ENCODE data around the gene CYB5D1. TPM values are rescaled to one million over a fixed set of nuclear protein-coding genes. Genes with fewer than 3 reads are reported as not detected.

Gene CYB5D1
- total and polyA plus RNA-seq, 2 of the 8 experiments (the other 6 are each of a cell fraction or from before 2014, with no cell fraction given) = 11.0 to 18.0 TPM

GRCh38 chr17:7883781-7884386 lies 26.1 kb downstream of the CYB5D1 start:
- H2BK20ac ChIP-seq (ENCODE audit: low read length) = no peak overlapping the region
- peak overlapping the region; percentile 40 to 82; a peak in 2 of 4 replicates for H3K4me2 ChIP-seq (ENCODE audit: insufficient read depth in 1 of 2, low read depth in 2 of 2, low read length in 2 of 2)
- H3K56ac ChIP-seq (replicated peaks; ENCODE audit: insufficient read length, low read depth, low read length) = no peak overlapping the region
- no peak overlapping the region for H3K4ac ChIP-seq (replicated peaks; ENCODE audit: insufficient read length, low read depth, low read length)
- H3K27me3 ChIP-seq (replicated peaks in 1 of 4; ENCODE audit: control insufficient read depth in 3 of 4, extremely low read depth in 1 of 4, insufficient read depth in 3 of 4, low read length in 3 of 4) = peaks cover 0 to 10% (median 3%) of the 10 kb centered on the region in 4 experiments; a peak in 3 of 7 replicates
- no peak overlapping the region for H2BK5ac ChIP-seq (ENCODE audit: low read depth, low read length)
- H3K79me2 ChIP-seq (ENCODE audit: control insufficient read depth in 1 of 2, insufficient read depth in 2 of 2, low read length in 2 of 2) = no peaks in the 10 kb centered on the region
- no peak for DNase-seq (ENCODE audit: low read depth in 1 of 2, low spot score in 2 of 2)
- no peaks in the 10 kb centered on the region for H4K20me1 ChIP-seq (replicated peaks in 1 of 2; ENCODE audit: control insufficient read depth in 1 of 2, insufficient read depth in 2 of 2, low read length in 2 of 2)
- no peak overlapping the region for H2AK5ac ChIP-seq (ENCODE audit: low read depth, low read length)
- FAIRE-seq = no peak
- no peaks in the 10 kb centered on the region for H3K79me1 ChIP-seq (ENCODE audit: low read depth, low read length)
- H2BK15ac ChIP-seq (ENCODE audit: low read length) = no peak overlapping the region
- H3K4me1 ChIP-seq (replicated peaks in 1 of 4; ENCODE audit: control insufficient read depth in 3 of 4, insufficient read depth in 4 of 4, low read length in 3 of 4) = peaks cover 1 to 22% (median 14%) of the 10 kb centered on the region in 4 experiments
- 27% methylated on average over 2 of the region's 3 CpGs; no CpG with 5 or more reads in 1 of the 2 experiments for WGBS, 2 experiments (ENCODE audit: extremely low coverage in 1 of 2, insufficient coverage in 1 of 2, insufficient read length in 1 of 2, insufficient replicate concordance in 2 of 2, low coverage in 1 of 2, low lambda C conversion rate in 2 of 2, missing lambda C conversion rate in 1 of 2)
- H4K91ac ChIP-seq (replicated peaks; ENCODE audit: insufficient read length, low read length) = no peak overlapping the region
- H3K27ac ChIP-seq (ENCODE audit: low read depth, low read length) = no peak overlapping the region
- no peaks in the 10 kb centered on the region for H3K9me3 ChIP-seq (ENCODE audit: insufficient read depth in 2 of 2, low read depth in 1 of 2, low read length in 1 of 2)
- no peak overlapping the region for H4K8ac ChIP-seq (ENCODE audit: extremely low read depth, insufficient read depth, low read length)
- peaks cover 24% of the 10 kb centered on the region for H3K23me2 ChIP-seq (ENCODE audit: low read depth, low read length)
- TF ChIP-seq SUZ12 (IDR thresholded peaks at IDR 0.05; ENCODE audit: low read length) (no peak), FOSL1 (IDR thresholded peaks at IDR 0.05; ENCODE audit: insufficient read depth, low read depth, low read length) (no peak), SP4 (IDR thresholded peaks at IDR 0.05; ENCODE audit: low read length) (no peak), RBBP5 (IDR thresholded peaks at IDR 0.05; ENCODE audit: borderline replicate concordance, low read depth, low read length) (no peak), TAF1 (IDR thresholded peaks at IDR 0.05; ENCODE audit: low read depth, low read length) (no peak), NRF1 (IDR thresholded peaks at IDR 0.05; ENCODE audit: low read depth, low read length) (no peak), SP2 (IDR thresholded peaks at IDR 0.05; ENCODE audit: low read length) (no peak)
- no peak overlapping the region for H3K23ac ChIP-seq (ENCODE audit: insufficient read length)
- no peak overlapping the region for H3K18ac ChIP-seq (ENCODE audit: extremely low read depth, low read length)
- no peak overlapping the region for H2BK120ac ChIP-seq (replicated peaks; ENCODE audit: low read depth, low read length)
- H3K36me3 ChIP-seq (ENCODE audit: control insufficient read depth in 2 of 4, insufficient read depth in 4 of 4, low read length in 3 of 4) = peaks cover 3 to 10% (median 5%) of the 10 kb centered on the region in 4 experiments; a peak in 5 of 8 replicates
- H3K4me3 ChIP-seq (ENCODE audit: extremely low read depth in 1 of 4, insufficient read depth in 2 of 4, low read depth in 3 of 4, low read length in 4 of 4) = peak overlapping the region in 1 of 4 experiments; percentile 46; a peak in 2 of 8 replicates
- H2BK12ac ChIP-seq (ENCODE audit: low read depth, low read length) = no peak overlapping the region
- POLR2A ChIA-PET (ENCODE audit: partially characterized antibody) = interaction anchor here (1.1 to 1.3 kb wide), 2 partner anchors 10 to 198 kb away, joined by 4 to 5 read pairs; no protein-coding TSS in a partner anchor
- no peak overlapping the region for H3K14ac ChIP-seq (ENCODE audit: insufficient read length)
- no peak overlapping the region for H3K9ac ChIP-seq (replicated peaks in 1 of 4; ENCODE audit: extremely low read depth in 1 of 4, low read depth in 3 of 4, low read length in 3 of 4)
- H2AFZ ChIP-seq (ENCODE audit: low read length) = no peak overlapping the region
- no peak overlapping the region for H4K5ac ChIP-seq (ENCODE audit: insufficient read length, low read depth, low read length)
- CTCF ChIA-PET (ENCODE audit: partially characterized antibody) = interaction anchor here (0.6 to 1.3 kb wide), 2 partner anchors 22 to 174 kb away, joined by 3 read pairs; no protein-coding TSS in a partner anchor

Measured in H1 (cell line).